Measurements from ENCODE around the gene C2orf72. TPM values are rescaled to one million over a fixed set of nuclear protein-coding genes. Genes with fewer than 3 reads are reported as not detected.

The C2orf72 gene
- total and polyA plus RNA-seq, 2 of the 13 experiments (the other 11 are each of a cell fraction or from before 2014, with no cell fraction given): 147 to 203 TPM

GRCh38 chr2:231037202-231037730 is at the start of gene C2orf72 (continued):
- TF ChIP-seq ZHX2 (IDR thresholded peaks at IDR 0.05; ENCODE audit: low read depth) (no peak), ZHX2 (CRISPR knock-in tag; IDR thresholded peaks at IDR 0.05; ENCODE audit: borderline replicate concordance) (no peak), REL (CRISPR knock-in tag; conservative IDR thresholded peaks at IDR 0.05) (0 out of 2 replicates have a peak, but pooled peaks have one; percentile 48), ZFP36L1 (CRISPR knock-in tag; IDR thresholded peaks at IDR 0.05) (0 out of 2 replicates have a peak, but pooled peaks have one; percentile 31), HMGA1 (CRISPR knock-in tag; conservative IDR thresholded peaks at IDR 0.05) (no peak), ZNF18 (CRISPR knock-in tag; IDR thresholded peaks at IDR 0.05; ENCODE audit: insufficient replicate concordance) (no peak), HES4 (CRISPR knock-in tag; IDR thresholded peaks at IDR 0.05; ENCODE audit: borderline replicate concordance) (peak; percentile 34; the same call in 1 of the 2 replicates), SRSF1 (optimal IDR thresholded peaks at IDR 0.05; ENCODE audit: low read depth, low read length) (peak; percentile 93), ZNF224 (CRISPR knock-in tag; IDR thresholded peaks at IDR 0.05) (no peak), ISX (CRISPR knock-in tag; conservative IDR thresholded peaks at IDR 0.05) (no peak), ZFP62 (CRISPR knock-in tag; IDR thresholded peaks at IDR 0.05) (no peak), ZBTB34 (CRISPR knock-in tag; IDR thresholded peaks at IDR 0.05) (no peak), ZNF546 (CRISPR knock-in tag; conservative IDR thresholded peaks at IDR 0.05) (0 out of 2 replicates have a peak, but pooled peaks have one; percentile 44), JUND (CRISPR knock-in tag; IDR thresholded peaks at IDR 0.05) (no peak), NCOA2 (CRISPR knock-in tag; IDR thresholded peaks at IDR 0.05) (no peak; the same call in 1 of the 2 replicates), PATZ1 (CRISPR knock-in tag; IDR thresholded peaks at IDR 0.05) (peak; percentile 96), NRL (CRISPR knock-in tag; IDR thresholded peaks at IDR 0.05; ENCODE audit: borderline replicate concordance) (no peak), ZNF326 (CRISPR knock-in tag; IDR thresholded peaks at IDR 0.05; ENCODE audit: borderline replicate concordance) (no peak), XBP1 (CRISPR knock-in tag; IDR thresholded peaks at IDR 0.05) (no peak)

Data from HepG2 (cell line).